Astrocyte (in vitro differentiated cells and primary cell): Measurements from ENCODE around the gene DAD1. TPM values are rescaled to one million over a fixed set of nuclear protein-coding genes. Genes with fewer than 3 reads are reported as not detected.
"Not testable (repeated sequence)": the region's sequence is repeated elsewhere in the genome, so short reads cannot be mapped to it uniquely, and the experiment has no call there.

Experiments used
- DNase-seq: peaks from one replicate; pipeline ENCODE4 v3.0.0-alpha.2; 2010; ENCODE audit warnings: low read depth
- FAIRE-seq: peaks from 2 replicates; lab custom pipeline; 2011; peaks lifted over from hg19 to GRCh38; lab: Jason Lieb, UNC
- H2AFZ ChIP-seq: 2 replicates; pipeline ENCODE4 v1.6.0; 2012; ENCODE audit warnings: low read depth, low read length, inconsistent platforms
- H3K27ac ChIP-seq: 2 replicates; pipeline ENCODE4 v1.5.1; 2011; ENCODE audit warnings: low read depth, low read length, inconsistent platforms
- H3K27me3 ChIP-seq: 2 replicates; pipeline ENCODE4 v1.6.0; 2011; ENCODE audit warnings: low read length, inconsistent platforms; ENCODE audit not compliant: insufficient read depth
- H3K36me3 ChIP-seq: 2 replicates; pipeline ENCODE4 v1.5.1; 2011; ENCODE audit warnings: low read length, inconsistent platforms; ENCODE audit not compliant: insufficient read depth
- H3K4me1 ChIP-seq: 2 replicates; pipeline ENCODE4 v1.5.1; 2011; ENCODE audit warnings: low read length, inconsistent platforms; ENCODE audit not compliant: insufficient read depth
- H3K4me2 ChIP-seq: 2 replicates; pipeline ENCODE4 v1.6.0; 2012; ENCODE audit warnings: low read length, inconsistent platforms
- H3K4me3 ChIP-seq: 2 replicates; pipeline ENCODE4 v1.5.1; 2011; ENCODE audit warnings: low read depth, mild to moderate bottlenecking, low read length, inconsistent platforms; ENCODE audit not compliant: insufficient read depth
- H3K79me2 ChIP-seq: 2 replicates; pipeline ENCODE4 v1.6.0; 2012; ENCODE audit warnings: mild to moderate bottlenecking, low read length, inconsistent platforms; ENCODE audit not compliant: insufficient read depth
- H3K9ac ChIP-seq: 2 replicates; pipeline ENCODE4 v1.6.0; 2012; ENCODE audit warnings: mild to moderate bottlenecking, low read length, inconsistent platforms
- H3K9me3 ChIP-seq: 2 replicates; pipeline ENCODE4 v1.5.1; 2012; ENCODE audit warnings: low read depth, mild to moderate bottlenecking, low read length, inconsistent platforms; ENCODE audit not compliant: insufficient read depth
- H4K20me1 ChIP-seq: 2 replicates; pipeline ENCODE4 v1.6.0; 2012; ENCODE audit warnings: low read length, inconsistent platforms; ENCODE audit not compliant: insufficient read depth
- H3K27ac Mint-ChIP-seq: one replicate; pipeline ENCODE4 v1.8.0; 2021; ENCODE audit warnings: mild to moderate bottlenecking, mixed read lengths; ENCODE audit not compliant: unreplicated experiment
- H3K27me3 Mint-ChIP-seq: one replicate; pipeline ENCODE4 v1.8.0; 2021; ENCODE audit warnings: low read depth, mixed read lengths; ENCODE audit not compliant: unreplicated experiment
- H3K36me3 Mint-ChIP-seq: one replicate; pipeline ENCODE4 v1.8.0; 2021; ENCODE audit warnings: low read depth, mixed read lengths; ENCODE audit not compliant: unreplicated experiment
- H3K4me1 Mint-ChIP-seq: one replicate; pipeline ENCODE4 v1.8.0; 2021; ENCODE audit warnings: low read depth, mixed read lengths; ENCODE audit not compliant: unreplicated experiment
- H3K4me3 Mint-ChIP-seq: one replicate; pipeline ENCODE4 v1.8.0; 2021; ENCODE audit warnings: mild to moderate bottlenecking, moderate library complexity, mixed read lengths; ENCODE audit not compliant: unreplicated experiment
- H3K9me3 Mint-ChIP-seq: one replicate; pipeline ENCODE4 v1.8.0; 2021; ENCODE audit warnings: mild to moderate bottlenecking, mixed read lengths; ENCODE audit not compliant: unreplicated experiment
- CTCF ChIP-seq: IDR thresholded peaks from 2 replicates; pipeline ENCODE4 v1.5.1; 2011; ENCODE audit warnings: low read depth, mild to moderate bottlenecking, inconsistent platforms, low read length, moderate library complexity; ENCODE audit not compliant: insufficient read depth
- EZH2 ChIP-seq: IDR thresholded peaks from 2 replicates; pipeline ENCODE4 v1.6.1; 2012; ENCODE audit warnings: mild to moderate bottlenecking, low read length, inconsistent platforms; ENCODE audit not compliant: insufficient read depth
- total RNA-seq: library from RNA; stranded (reverse); gene quantifications from 2 replicates; pipeline ENCODE4 v1.2.1, GENCODE V29; 2021

The DAD1 gene
- total RNA-seq, 1 donor from 2014 or later, result 302 TPM

DNA sequence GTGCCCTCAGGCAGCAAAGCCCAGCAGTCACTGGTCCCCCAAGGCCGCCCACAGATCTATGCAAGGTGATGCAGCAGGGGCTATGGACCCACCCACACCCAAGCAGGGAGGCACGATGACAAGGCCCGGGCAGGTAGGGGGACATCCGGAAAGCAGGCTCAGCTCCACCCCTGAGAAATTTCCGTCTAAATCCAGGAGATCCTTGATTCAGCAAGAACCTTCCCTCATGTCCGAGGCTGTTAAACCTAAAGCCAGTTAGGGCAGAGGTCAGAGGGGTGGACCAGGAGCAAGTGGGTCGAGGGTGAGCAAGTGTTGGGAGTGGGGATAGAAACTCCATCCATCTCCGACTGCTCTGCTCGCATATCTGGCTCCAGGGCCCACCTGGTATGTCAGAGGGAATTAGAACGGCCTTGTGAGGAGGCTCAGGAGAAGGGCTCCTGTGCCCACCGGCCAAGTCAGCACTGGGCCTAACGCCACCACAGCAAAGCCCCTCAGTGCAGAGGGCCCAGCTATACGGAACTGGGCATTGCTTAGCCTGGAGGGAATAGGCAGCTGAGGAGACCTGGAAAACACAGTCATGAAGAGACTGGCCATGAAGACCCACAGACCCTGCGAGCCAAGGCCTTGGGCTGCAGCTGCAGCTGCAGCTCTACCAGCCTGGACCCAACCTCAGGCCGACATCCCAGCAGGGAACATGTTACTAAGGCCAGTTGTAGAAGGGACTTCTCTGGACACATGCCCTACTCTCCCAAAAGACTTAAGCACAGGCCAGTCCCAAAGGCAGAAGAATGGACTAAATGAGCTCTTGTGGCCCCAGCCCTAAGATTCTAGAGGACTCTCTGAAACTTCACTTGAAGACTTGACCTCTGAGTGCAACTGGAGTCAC lies 34.3 kb downstream of the DAD1 start:
- no peaks in the 10 kb centered on the region for H3K36me3 ChIP-seq
- H2AFZ ChIP-seq, result no peak overlapping the region
- no peak overlapping the region for H3K27ac ChIP-seq
- H4K20me1 ChIP-seq, result no peaks in the 10 kb centered on the region
- TF ChIP-seq EZH2, result no peak
- no peak for TF ChIP-seq CTCF
- Mint-ChIP-seq H3K36me3 (peaks cover 3% of the 10 kb centered on the region), H3K4me3 (no peak overlapping the region), H3K27ac (no peak overlapping the region), H3K4me1 (peaks cover 38% of the 10 kb centered on the region), H3K27me3 (no peaks in the 10 kb centered on the region), H3K9me3 (no peaks in the 10 kb centered on the region)
- no peak overlapping the region for H3K9ac ChIP-seq
- H3K79me2 ChIP-seq, result no peaks in the 10 kb centered on the region
- H3K27me3 ChIP-seq, result no peaks in the 10 kb centered on the region
- FAIRE-seq (no peak), DNase-seq (no peak)
- H3K9me3 ChIP-seq, result no peaks in the 10 kb centered on the region
- H3K4me1 ChIP-seq, result peaks cover 37% of the 10 kb centered on the region
- no peak overlapping the region for H3K4me2 ChIP-seq
- H3K4me3 ChIP-seq, result no peak overlapping the region

DNA sequence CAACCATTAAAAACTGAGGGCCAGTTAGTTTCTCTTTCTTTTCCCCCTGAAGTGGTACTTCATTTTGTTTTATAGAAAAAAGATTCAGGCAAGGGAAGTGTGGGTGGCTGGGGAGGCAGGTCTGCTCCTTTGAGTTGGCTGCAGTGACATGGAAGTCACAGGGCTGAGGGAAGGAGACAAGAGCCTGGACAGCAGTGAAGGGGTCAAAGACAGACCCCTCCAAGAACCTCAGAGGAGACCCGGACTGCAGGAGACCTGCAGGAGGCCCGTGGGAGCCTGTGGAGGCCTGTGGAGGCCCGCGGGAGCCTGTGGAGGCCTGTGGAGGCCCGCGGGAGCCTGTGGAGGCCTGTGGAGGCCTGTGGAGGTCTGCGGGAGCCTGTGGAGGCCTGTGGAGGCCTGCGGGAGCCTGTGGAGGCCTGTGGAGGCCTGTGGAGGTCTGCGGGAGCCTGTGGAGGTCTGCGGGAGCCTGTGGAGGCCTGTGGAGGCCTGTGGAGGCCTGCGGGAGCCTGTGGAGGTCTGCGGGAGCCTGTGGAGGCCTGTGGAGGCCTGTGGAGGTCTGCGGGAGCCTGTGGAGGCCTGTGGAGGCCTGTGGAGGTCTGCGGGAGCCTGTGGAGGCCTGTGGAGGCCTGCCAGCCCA lies 35.0 kb downstream of the DAD1 start:
- H3K36me3 ChIP-seq, H2AFZ ChIP-seq, H3K27me3 ChIP-seq, H3K36me3 Mint-ChIP-seq, H3K27ac Mint-ChIP-seq, H3K9me3 Mint-ChIP-seq, FAIRE-seq, H3K9me3 ChIP-seq, H3K27ac ChIP-seq, H3K4me2 ChIP-seq, H3K79me2 ChIP-seq, DNase-seq, H3K4me3 Mint-ChIP-seq, H3K27me3 Mint-ChIP-seq, H3K4me3 ChIP-seq, H3K9ac ChIP-seq, H4K20me1 ChIP-seq: not testable (repeated sequence)
- peaks cover 41% of the 10 kb centered on the region for H3K4me1 ChIP-seq
- peaks cover 43% of the 10 kb centered on the region for H3K4me1 Mint-ChIP-seq

- Mint-ChIP-seq H3K27me3 (no peaks in the 10 kb centered on the region), H3K4me1 (peaks cover 44% of the 10 kb centered on the region), H3K27ac (no peak overlapping the region), H3K9me3 (no peaks in the 10 kb centered on the region), H3K4me3 (no peak overlapping the region), H3K36me3 (peaks cover 2% of the 10 kb centered on the region)
- H3K9me3 ChIP-seq, result no peaks in the 10 kb centered on the region
- H3K36me3 ChIP-seq, result no peaks in the 10 kb centered on the region
- H3K4me1 ChIP-seq, result peaks cover 41% of the 10 kb centered on the region
- no peak overlapping the region for H3K4me2 ChIP-seq
- no peak for TF ChIP-seq CTCF
- H3K27ac ChIP-seq, result no peak overlapping the region
- H3K4me3 ChIP-seq, result no peak overlapping the region
- H3K27me3 ChIP-seq, result no peaks in the 10 kb centered on the region
- no peak for FAIRE-seq
- H4K20me1 ChIP-seq, result no peaks in the 10 kb centered on the region
- H3K9ac ChIP-seq, result no peak overlapping the region
- no peak overlapping the region for H2AFZ ChIP-seq
- DNase-seq, result no peak
- H3K79me2 ChIP-seq, result no peaks in the 10 kb centered on the region
These were observed 35.6 kb downstream of the DAD1 start for GRCh38 chr14:22553445-22553844.
